CD14-positive monocyte (primary cell): ENCODE results near the gene MSANTD1. TPM values are rescaled to one million over a fixed set of nuclear protein-coding genes. Genes with fewer than 3 reads are reported as not detected.

Experiments used
- DNase-seq, 3 donors: peaks; one replicate each; pipeline ENCODE4 v3.0.0-alpha.2; 2011 to 2022
- H2AFZ ChIP-seq: 2 replicates; pipeline ENCODE4 v1.6.0; 2012; ENCODE audit warnings: mild to moderate bottlenecking, low read depth, low read length, inconsistent platforms; ENCODE audit not compliant: insufficient read depth, poor library complexity, severe bottlenecking
- H3K27ac ChIP-seq, 2 donors: 1 replicate in 1 of 2; 2 replicates in 1 of 2; pipeline ENCODE4 v1.5.1; 2012 to 2013; ENCODE audit warnings: low read length in 2 of 2, control low read depth in 1 of 2, inconsistent platforms in 1 of 2, low read depth in 1 of 2, mild to moderate bottlenecking in 1 of 2
- H3K27me3 ChIP-seq, 2 donors: one replicate each; pipeline versions ENCODE4 v1.6.0 to v1.6.1; 2011 to 2013; ENCODE audit warnings: low read length in 2 of 2; ENCODE audit not compliant: control insufficient read depth in 2 of 2, insufficient read depth in 2 of 2
- H3K36me3 ChIP-seq, 2 donors: replicated peaks in 1 of 2; 1 replicate in 1 of 2; 2 replicates in 1 of 2; pipeline versions ENCODE4 v1.5.1 to v1.6.1; 2012 to 2013; ENCODE audit warnings: low read length in 2 of 2, control low read depth in 1 of 2, inconsistent platforms in 1 of 2, mild to moderate bottlenecking in 1 of 2; ENCODE audit not compliant: insufficient read depth in 2 of 2, control insufficient read depth in 1 of 2
- H3K4me1 ChIP-seq, 2 donors: 1 replicate in 1 of 2; 2 replicates in 1 of 2; pipeline versions ENCODE4 v1.5.1 to v1.6.1; 2012 to 2013; ENCODE audit warnings: low read length in 2 of 2, control low read depth in 1 of 2, inconsistent platforms in 1 of 2, mild to moderate bottlenecking in 1 of 2, moderate library complexity in 1 of 2; ENCODE audit not compliant: insufficient read depth in 2 of 2, control insufficient read depth in 1 of 2
- H3K4me2 ChIP-seq: replicated peaks from 2 replicates; pipeline ENCODE3; 2012; ENCODE audit warnings: low read length, moderate library complexity, mild to moderate bottlenecking; ENCODE audit not compliant: poor library complexity, severe bottlenecking; ENCODE audit errors: extremely low read depth
- H3K4me3 ChIP-seq, 3 experiments: fragments of 200-600 bp in 1 of 3; sonication (generic) in 1 of 3; replicated peaks in 1 of 3; 1 replicate in 2 of 3; 2 replicates in 1 of 3; pipeline ENCODE4 v1.5.1; 2011 to 2013; ENCODE audit warnings: low read length in 3 of 3, mild to moderate bottlenecking in 3 of 3, control low read depth in 2 of 3, low read depth in 2 of 3, inconsistent platforms in 1 of 3, moderate library complexity in 1 of 3
- H3K79me2 ChIP-seq: 2 replicates; pipeline ENCODE4 v1.6.0; 2012; ENCODE audit warnings: mild to moderate bottlenecking, control low read depth, inconsistent platforms, low read length, moderate library complexity; ENCODE audit not compliant: insufficient read depth
- H3K9ac ChIP-seq: 2 replicates; pipeline ENCODE4 v1.6.0; 2017; ENCODE audit warnings: low read length, mild to moderate bottlenecking; ENCODE audit not compliant: insufficient read depth, poor library complexity, severe bottlenecking
- H3K9me3 ChIP-seq, 2 donors: replicated peaks in 1 of 2; 1 replicate in 1 of 2; 2 replicates in 1 of 2; pipeline versions ENCODE4 v1.5.1 to v1.6.1; 2012 to 2013; ENCODE audit warnings: low read length in 2 of 2, control low read depth in 1 of 2; ENCODE audit not compliant: control insufficient read depth in 1 of 2, insufficient read depth in 1 of 2
- H4K20me1 ChIP-seq: 2 replicates; pipeline ENCODE4 v1.6.0; 2012; ENCODE audit warnings: mild to moderate bottlenecking, low read length, control low read depth, moderate library complexity; ENCODE audit not compliant: insufficient read depth
- H3K27ac Mint-ChIP-seq, 7 donors: one replicate each; pipeline ENCODE4 v1.8.0; 2020; ENCODE audit warnings: mild to moderate bottlenecking in 7 of 7, mixed read lengths in 7 of 7, moderate library complexity in 6 of 7, inconsistent platforms in 2 of 7
- H3K27me3 Mint-ChIP-seq, 3 donors: one replicate each; pipeline ENCODE4 v1.8.0; 2021 to 2022; ENCODE audit warnings: low read depth in 3 of 3, mild to moderate bottlenecking in 3 of 3, mixed read lengths in 3 of 3, moderate library complexity in 3 of 3, inconsistent platforms in 1 of 3
- H3K36me3 Mint-ChIP-seq, 2 donors: one replicate each; pipeline ENCODE4 v1.8.0; 2020; ENCODE audit warnings: mixed read lengths in 2 of 2, inconsistent platforms in 1 of 2, mild to moderate bottlenecking in 1 of 2
- H3K4me1 Mint-ChIP-seq: one replicate; pipeline ENCODE4 v1.8.0; 2020; ENCODE audit warnings: mild to moderate bottlenecking, mixed read lengths
- H3K4me3 Mint-ChIP-seq, 2 donors: one replicate each; pipeline ENCODE4 v1.8.0; 2020; ENCODE audit warnings: mild to moderate bottlenecking in 2 of 2, mixed read lengths in 2 of 2, moderate library complexity in 1 of 2
- H3K9me3 Mint-ChIP-seq, 7 donors: one replicate each; pipeline ENCODE4 v1.8.0; 2020 to 2022; ENCODE audit warnings: mixed read lengths in 7 of 7, mild to moderate bottlenecking in 6 of 7, moderate library complexity in 6 of 7, inconsistent platforms in 2 of 7
- CTCF ChIP-seq: fragments of 200-600 bp; IDR thresholded peaks from one replicate; pipeline ENCODE4 v1.8.0; 2022; ENCODE audit warnings: antibody characterized with exemption, mild to moderate bottlenecking
- WGBS: methylation state at CpG from one replicate; pipeline ENCODE4 v1.1.5; 2013; ENCODE audit warnings: missing lambda C conversion rate; ENCODE audit not compliant: insufficient coverage; 5-methylcytosine and 5-hydroxymethylcytosine counted together
- intact Hi-C, 2 donors: fragments of 100-400 bp; cut with micrococcal nuclease; formaldehyde crosslinking; loops; one replicate each; pipeline versions ENCODE4 v1.15.0 to v1.15.1; 2023
- polyA plus RNA-seq, 3 donors: library from polyadenylated mRNA; depleted of rRNA in 1 of 3; unstranded in 2 of 3; stranded (reverse) in 1 of 3; fragments of 300-500 nt in 2 of 3; fragments of >200 nt in 1 of 3; fragmentation: Illumina TruSeq in 2 of 3; gene quantifications; 1 replicate in 2 of 3; 2 replicates in 1 of 3; pipeline ENCODE4 v1.2.3, GENCODE V29; 2012 to 2021

Gene MSANTD1
- polyA plus RNA-seq, 3 donors = 0.52 TPM; not detected in 2

- peak overlapping the region; percentile 75 for H3K4me2 ChIP-seq
- no peak for TF ChIP-seq CTCF
- intact Hi-C loops = no loop called here
Measured at GRCh38 chr4:3285558-3286334, 36.8 kb downstream of the MSANTD1 start.

GRCh38 chr4:3286335-3287175 is 37.6 kb downstream of the MSANTD1 start:
- Mint-ChIP-seq H3K36me3 (peaks cover 3 to 9% of the 10 kb centered on the region in 2 donors), H3K27me3 (peaks cover 17 to 27% (median 27%) of the 10 kb centered on the region in 3 donors), H3K27ac (peak overlapping the region; percentile 72 to 88 (median 85)), H3K9me3 (peaks cover 0 to 5% (median 2%) of the 10 kb centered on the region in 7 donors), H3K4me3 (peak overlapping the region; percentile 67 to 80), H3K4me1 (peaks cover 42% of the 10 kb centered on the region)
- H2AFZ ChIP-seq = peak overlapping the region; percentile 80
- no peaks in the 10 kb centered on the region for H3K79me2 ChIP-seq
- H4K20me1 ChIP-seq = no peaks in the 10 kb centered on the region
- peak overlapping the region; percentile 56 for H3K9ac ChIP-seq
- DNase-seq = no peak
- H3K36me3 ChIP-seq = no peaks in the 10 kb centered on the region
- 74% methylated on average over 26 of the region's 32 CpGs for WGBS
- no peaks in the 10 kb centered on the region for H3K9me3 ChIP-seq
- no peak for TF ChIP-seq CTCF
- H3K27me3 ChIP-seq = no peaks in the 10 kb centered on the region
- H3K4me3 ChIP-seq = peak overlapping the region in 1 of 3 experiments; percentile 68
- H3K4me2 ChIP-seq = peak overlapping the region; percentile 75
- peak overlapping the region; percentile 45 to 54 for H3K27ac ChIP-seq
- intact Hi-C loops = no loop called here
- peaks cover 42 to 48% of the 10 kb centered on the region in 2 donors for H3K4me1 ChIP-seq

More at GRCh38 chr4:3285558-3286334, 36.8 kb downstream of the MSANTD1 start:
- peaks cover 0 to under 1% of the 10 kb centered on the region in 2 donors for H3K9me3 ChIP-seq
- no peaks in the 10 kb centered on the region for H3K79me2 ChIP-seq
- peak overlapping the region; percentile 80 for H2AFZ ChIP-seq
- WGBS = 4% methylated on average over 28 of the region's 38 CpGs
- peak overlapping the region; percentile 44 for H3K9ac ChIP-seq
- Mint-ChIP-seq H3K27ac (peak overlapping the region; percentile 68 to 88 (median 85)), H3K36me3 (peaks cover 3 to 8% of the 10 kb centered on the region in 2 donors), H3K4me1 (peaks cover 37% of the 10 kb centered on the region), H3K27me3 (peaks cover 15 to 27% (median 25%) of the 10 kb centered on the region in 3 donors), H3K4me3 (peak overlapping the region; percentile 67 to 80), H3K9me3 (peaks cover 0 to 8% (median 2%) of the 10 kb centered on the region in 7 donors)
- peaks cover 35 to 40% of the 10 kb centered on the region in 2 donors for H3K4me1 ChIP-seq
- peak overlapping the region; percentile 7 to 68 (median 19) for H3K4me3 ChIP-seq
- peak overlapping the region; percentile 45 to 54 for H3K27ac ChIP-seq
- no peaks in the 10 kb centered on the region for H4K20me1 ChIP-seq
- H3K36me3 ChIP-seq = no peaks in the 10 kb centered on the region
- peak; percentile 86 to 91 (median 89) for DNase-seq
- no peaks in the 10 kb centered on the region for H3K27me3 ChIP-seq
